Gastrocnemius medialis (tissue), 4 donors: ENCODE data around the gene ZNF583. TPM values are rescaled to one million over a fixed set of nuclear protein-coding genes. Genes with fewer than 3 reads are reported as not detected.

Experiments
- ATAC-seq, 2 donors: fragments of 150-250 bp; one replicate each; pipeline ENCODE4 v1.9.1; 2016
- DNase-seq, 2 donors: peaks; one replicate each; pipeline ENCODE4 v3.0.0-alpha.2; 2019
- H3K27ac ChIP-seq, 4 donors: fragments of 200-600 bp; sonication (generic); 1 replicate in 1 of 4; 2 replicates in 3 of 4; pipeline ENCODE4 v1.5.1; 2016 to 2018; ENCODE audit warnings: mild to moderate bottlenecking in 2 of 4, moderate library complexity in 1 of 4
- H3K27me3 ChIP-seq, 3 donors: fragments of 200-600 bp; sonication (generic) in 2 of 3; 1 replicate in 1 of 3; 2 replicates in 2 of 3; pipeline versions ENCODE4 v1.5.1 to v1.6.0; 2016 to 2019; ENCODE audit warnings: mild to moderate bottlenecking in 1 of 3, moderate library complexity in 1 of 3
- H3K36me3 ChIP-seq, 2 donors: fragments of 200-600 bp; sonication (generic) in 1 of 2; one replicate each; pipeline ENCODE4 v1.5.1; 2017 to 2018
- H3K4me1 ChIP-seq, 2 donors: fragments of 200-600 bp; sonication (generic) in 1 of 2; one replicate each; pipeline ENCODE4 v1.5.1; 2016 to 2017; ENCODE audit warnings: mild to moderate bottlenecking in 2 of 2
- H3K4me3 ChIP-seq, 4 donors: fragments of 200-600 bp; sonication (generic) in 3 of 4; 1 replicate in 1 of 4; 2 replicates in 3 of 4; pipeline ENCODE4 v1.5.1; 2016 to 2019; ENCODE audit warnings: mild to moderate bottlenecking in 2 of 4
- H3K9me3 ChIP-seq, 3 donors: fragments of 200-600 bp; sonication (generic) in 2 of 3; 1 replicate in 1 of 3; 2 replicates in 2 of 3; pipeline ENCODE4 v1.5.1; 2016 to 2019
- POLR2A ChIP-seq, 2 donors: fragments of 450-650 bp; IDR thresholded peaks; one replicate each; pipeline ENCODE4 v1.6.1; 2017; ENCODE audit warnings: antibody characterized with exemption in 2 of 2, mild to moderate bottlenecking in 2 of 2, moderate library complexity in 2 of 2
- in situ Hi-C, 4 donors: fragments of 200-750 bp; cut with MboI; loops; one replicate each; pipeline versions ENCODE4 v1.15.0 to v1.8.0; 2017; ENCODE audit warnings: low sequenced_read_pairs in 4 of 4
- intact Hi-C: fragments of 100-400 bp; cut with DNase I; formaldehyde crosslinking; loops from one replicate; pipeline ENCODE4 v1.15.1; 2023; ENCODE audit warnings: low total_unique reads
- total RNA-seq, 4 donors: library from RNA; depleted of rRNA; stranded (reverse); fragments of >200 nt; gene quantifications; one replicate each; pipeline versions ENCODE4 v1.1.0 to v1.2.3, GENCODE V29; 2016
- TF ChIP-seq, protein P1 (sequence below), 5 experiments: fragments of 450-650 bp in 3 of 5; fragments of 200-600 bp in 2 of 5; sonication (generic) in 2 of 5; IDR thresholded peaks in 4 of 5; conservative IDR thresholded peaks in 1 of 5; 1 replicate in 4 of 5; 2 replicates in 1 of 5; pipeline ENCODE4 v1.5.1; 2016 to 2019; ENCODE audit warnings: antibody characterized with exemption in 5 of 5, mild to moderate bottlenecking in 3 of 5, moderate library complexity in 3 of 5

The ZNF583 gene
- total RNA-seq, 4 donors from 2014 or later = 3.5 to 9.2 (median 4.3) TPM

DNA sequence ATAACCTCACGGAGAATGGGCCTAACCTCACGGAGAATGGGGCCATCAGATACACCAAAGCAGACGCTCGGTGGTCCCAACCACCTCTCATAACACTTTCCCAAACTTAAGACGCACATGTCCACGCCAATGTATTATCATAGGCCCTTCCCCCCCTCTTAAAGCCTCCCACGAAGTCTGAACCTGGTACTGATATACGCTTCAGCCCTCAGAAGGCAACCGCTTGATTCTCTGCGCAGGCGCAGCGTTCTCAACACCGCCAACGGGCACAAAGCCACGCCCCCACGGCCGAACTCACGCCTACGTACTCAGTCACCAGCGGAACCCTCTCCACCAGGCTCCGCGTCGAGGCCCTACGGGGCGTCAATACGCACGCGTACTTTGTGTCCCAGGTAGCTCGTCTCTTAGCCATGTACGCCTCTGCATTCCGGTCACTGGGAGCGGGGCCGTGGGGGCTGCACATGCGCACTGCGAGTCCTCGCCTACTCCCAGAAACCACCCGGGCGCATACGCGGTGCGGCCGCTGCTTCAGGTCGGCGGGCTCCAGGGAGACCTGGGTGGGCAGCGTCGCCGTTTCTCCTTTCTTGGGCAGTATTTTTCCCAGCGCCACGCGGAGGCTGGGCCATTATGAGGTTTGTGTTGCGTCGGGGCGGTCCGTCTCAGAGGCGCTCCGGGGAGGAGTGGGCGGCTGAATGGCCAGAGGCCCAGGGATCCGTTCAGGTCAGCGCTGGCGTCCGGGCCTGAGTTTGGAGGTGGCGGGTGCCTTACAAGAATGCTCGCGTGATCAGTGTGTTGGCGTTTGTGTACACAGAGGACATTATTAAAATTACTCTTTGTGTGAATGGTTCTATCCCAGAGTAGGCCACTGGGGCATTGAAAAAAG is 36.1 kb upstream of the ZNF583 start:
- peaks cover 10 to 18% of the 10 kb centered on the region in 2 donors for H3K4me1 ChIP-seq
- H3K27me3 ChIP-seq = no peaks in the 10 kb centered on the region
- H3K27ac ChIP-seq = peak overlapping the region; percentile 78 to 86 (median 84)
- H3K4me3 ChIP-seq = peak overlapping the region; percentile 75 to 94 (median 80)
- ATAC-seq = peak; percentile 96 to 97
- H3K9me3 ChIP-seq = peaks cover 0 to 8% (median 0%) of the 10 kb centered on the region in 3 donors
- H3K36me3 ChIP-seq = peaks cover 3 to 40% of the 10 kb centered on the region in 2 donors
- intact Hi-C loops = loop anchor here (1.0 to 5.0 kb wide), 2 partner anchors 25 to 56 kb away; partner anchors contain the start of genes ZNF582 and ZSCAN5A
- in situ Hi-C loops = no loop called here
- peak; percentile 23 to 39 for TF ChIP-seq POLR2A (IDR thresholded peaks at IDR 0.05)
- TF ChIP-seq, protein P1, sequence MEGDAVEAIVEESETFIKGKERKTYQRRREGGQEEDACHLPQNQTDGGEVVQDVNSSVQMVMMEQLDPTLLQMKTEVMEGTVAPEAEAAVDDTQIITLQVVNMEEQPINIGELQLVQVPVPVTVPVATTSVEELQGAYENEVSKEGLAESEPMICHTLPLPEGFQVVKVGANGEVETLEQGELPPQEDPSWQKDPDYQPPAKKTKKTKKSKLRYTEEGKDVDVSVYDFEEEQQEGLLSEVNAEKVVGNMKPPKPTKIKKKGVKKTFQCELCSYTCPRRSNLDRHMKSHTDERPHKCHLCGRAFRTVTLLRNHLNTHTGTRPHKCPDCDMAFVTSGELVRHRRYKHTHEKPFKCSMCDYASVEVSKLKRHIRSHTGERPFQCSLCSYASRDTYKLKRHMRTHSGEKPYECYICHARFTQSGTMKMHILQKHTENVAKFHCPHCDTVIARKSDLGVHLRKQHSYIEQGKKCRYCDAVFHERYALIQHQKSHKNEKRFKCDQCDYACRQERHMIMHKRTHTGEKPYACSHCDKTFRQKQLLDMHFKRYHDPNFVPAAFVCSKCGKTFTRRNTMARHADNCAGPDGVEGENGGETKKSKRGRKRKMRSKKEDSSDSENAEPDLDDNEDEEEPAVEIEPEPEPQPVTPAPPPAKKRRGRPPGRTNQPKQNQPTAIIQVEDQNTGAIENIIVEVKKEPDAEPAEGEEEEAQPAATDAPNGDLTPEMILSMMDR (IDR thresholded peaks at IDR 0.05 in 4 of 5, conservative IDR thresholded peaks at IDR 0.05 in 1 of 5) = peak in 1 of 5 experiments; percentile 14
- peak; percentile 75 to 90 for DNase-seq

DNA sequence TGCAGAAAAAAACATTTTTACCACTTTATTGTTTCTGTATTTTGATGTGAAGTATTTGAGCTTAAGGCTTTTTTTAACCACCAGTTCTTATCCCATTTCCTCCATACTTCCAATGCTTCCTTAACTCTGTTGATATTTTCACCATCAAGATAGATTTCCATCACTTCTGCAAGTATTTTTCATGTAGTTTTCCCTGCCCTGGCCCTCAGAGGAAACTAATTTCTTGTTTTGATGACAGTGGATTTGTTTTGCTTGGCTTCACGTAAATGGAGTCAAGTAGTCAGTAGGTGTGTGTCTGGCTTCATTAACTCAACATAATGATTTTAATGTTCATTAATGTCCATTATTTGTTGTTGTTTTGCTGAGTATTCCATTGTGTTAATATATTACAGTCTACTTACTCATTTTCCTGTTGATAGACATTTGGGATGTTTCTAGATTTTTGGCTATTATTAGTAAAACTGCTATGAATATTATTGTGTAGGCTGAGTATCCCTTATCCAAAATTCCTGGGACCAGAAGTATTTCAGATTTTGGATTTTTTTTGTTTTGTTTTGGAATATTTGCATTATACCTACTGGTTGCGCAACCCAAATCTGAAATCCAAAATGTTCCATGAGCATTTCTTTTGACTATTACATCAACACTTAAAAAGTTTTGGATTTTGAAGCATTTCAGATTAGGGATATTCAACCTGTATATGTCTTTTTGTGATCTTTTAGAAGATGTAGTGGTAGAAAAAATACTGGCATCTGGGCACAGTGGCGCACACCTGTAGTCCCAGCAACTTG is 34.1 kb upstream of the ZNF583 start:
- Histone ChIP-seq H3K4me3 (no peak overlapping the region), H3K27me3 (no peaks in the 10 kb centered on the region), H3K27ac (no peak overlapping the region), H3K4me1 (peaks cover 10 to 18% of the 10 kb centered on the region in 2 donors), H3K9me3 (no peaks in the 10 kb centered on the region), H3K36me3 (peaks cover 13 to 60% of the 10 kb centered on the region in 2 donors)
- DNase-seq (no peak), ATAC-seq (no peak)
- TF ChIP-seq POLR2A (IDR thresholded peaks at IDR 0.05) = no peak
- TF ChIP-seq, protein P1 (IDR thresholded peaks at IDR 0.05 in 4 of 5, conservative IDR thresholded peaks at IDR 0.05 in 1 of 5) = no peak
- in situ Hi-C loops (no loop called here), intact Hi-C loops (loop anchor here (5.0 kb wide), 1 partner anchor 58 kb away; the partner anchor contains the start of gene ZSCAN5A)

DNA sequence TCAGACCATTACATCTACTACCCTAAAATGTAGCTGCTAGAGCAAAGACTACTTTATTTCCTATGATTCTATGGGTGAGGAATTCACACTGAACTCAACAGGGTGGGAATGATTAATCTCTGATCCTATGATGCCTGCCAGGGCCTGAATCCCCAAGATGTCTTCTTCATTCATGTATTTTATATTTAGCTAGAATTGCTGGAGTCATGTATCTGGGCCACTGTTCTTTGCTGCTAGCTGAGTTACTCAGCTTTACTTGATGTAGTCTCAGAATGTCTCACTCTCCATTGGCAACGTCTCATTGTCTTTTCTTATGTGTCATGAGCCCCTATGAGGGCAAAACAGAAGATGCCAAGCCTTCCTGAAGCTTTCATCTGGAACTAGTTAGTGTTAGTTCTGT is 31.9 kb upstream of the ZNF583 start:
- H3K36me3 ChIP-seq = peaks cover 20 to 82% of the 10 kb centered on the region in 2 donors
- TF ChIP-seq POLR2A (IDR thresholded peaks at IDR 0.05) = no peak
- TF ChIP-seq, protein P1 (IDR thresholded peaks at IDR 0.05 in 4 of 5, conservative IDR thresholded peaks at IDR 0.05 in 1 of 5) = no peak
- H3K4me1 ChIP-seq = peaks cover 10 to 17% of the 10 kb centered on the region in 2 donors
- no peaks in the 10 kb centered on the region for H3K27me3 ChIP-seq
- peaks cover 2 to 18% (median 9%) of the 10 kb centered on the region in 3 donors for H3K9me3 ChIP-seq
- DNase-seq = no peak
- H3K4me3 ChIP-seq = no peak overlapping the region
- ATAC-seq = no peak
- intact Hi-C loops (no loop called here), in situ Hi-C loops (no loop called here)
- no peak overlapping the region for H3K27ac ChIP-seq

DNA sequence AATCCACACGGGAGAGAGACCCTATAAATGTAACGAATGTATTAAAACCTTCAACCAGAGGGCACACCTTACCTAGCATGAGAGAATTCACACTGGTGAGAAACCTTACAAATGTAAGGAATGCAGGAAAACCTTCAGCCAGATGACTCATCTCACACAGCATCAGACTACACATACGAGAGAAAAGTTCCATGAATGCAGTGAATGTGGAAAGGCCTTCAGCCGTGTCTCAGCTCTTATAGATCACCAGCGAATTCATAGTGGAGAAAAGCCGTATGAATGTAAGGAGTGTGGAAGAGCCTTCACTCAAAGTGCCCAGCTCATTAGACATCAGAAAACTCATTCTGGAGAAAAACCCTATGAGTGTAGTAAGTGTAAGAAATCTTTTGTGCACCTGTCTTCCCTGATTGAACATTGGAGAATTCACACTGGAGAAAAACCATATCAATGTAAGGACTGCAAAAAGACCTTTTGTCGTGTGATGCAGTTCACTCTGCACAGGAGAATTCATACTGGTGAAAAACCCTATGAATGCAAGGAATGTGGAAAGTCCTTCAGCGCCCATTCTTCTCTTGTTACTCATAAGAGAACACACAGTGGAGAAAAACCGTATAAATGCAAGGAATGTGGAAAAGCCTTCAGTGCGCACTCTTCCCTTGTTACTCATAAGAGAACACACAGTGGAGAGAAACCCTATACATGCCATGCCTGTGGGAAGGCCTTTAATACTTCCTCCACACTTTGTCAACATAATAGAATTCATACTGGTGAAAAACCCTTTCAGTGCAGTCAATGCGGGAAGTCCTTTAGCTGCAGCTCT is 26.8 kb upstream of the ZNF583 start:
- Histone ChIP-seq H3K9me3 (peaks cover 8 to 22% (median 21%) of the 10 kb centered on the region in 3 donors), H3K27ac (no peak overlapping the region), H3K4me3 (peak overlapping the region in 1 of 4 donors; percentile 14), H3K27me3 (no peaks in the 10 kb centered on the region), H3K36me3 (peaks cover 32 to 75% of the 10 kb centered on the region in 2 donors), H3K4me1 (no peaks in the 10 kb centered on the region)
- in situ Hi-C loops = no loop called here
- DNase-seq (no peak), ATAC-seq (no peak)
- intact Hi-C loops = no loop called here
- TF ChIP-seq POLR2A (IDR thresholded peaks at IDR 0.05) = no peak
- TF ChIP-seq, protein P1 (IDR thresholded peaks at IDR 0.05 in 4 of 5, conservative IDR thresholded peaks at IDR 0.05 in 1 of 5) = no peak
